GM13976 (cell line): ENCODE measurements around the gene ATP2C2.

Experiments
- DNase-seq: peaks from one replicate; pipeline ENCODE4 v3.0.0; 2012; ENCODE audit warnings: low spot score
- in situ Hi-C: fragments of 300-500 bp; cut with MboI; formaldehyde crosslinking; loops from one replicate; pipeline ENCODE4 v1.12.0; 2022; ENCODE audit warnings: low sequenced_read_pairs, mixed read lengths, inconsistent platforms; ENCODE audit not compliant: unreplicated experiment
- TF ChIP-seq, protein P1 (sequence below): IDR thresholded peaks from 2 replicates; pipeline ENCODE4 v1.5.1; 2012; ENCODE audit warnings: borderline replicate concordance, mild to moderate bottlenecking; ENCODE audit not compliant: insufficient read depth; ENCODE audit errors: extremely low read depth, missing control alignments, control extremely low read depth

The ATP2C2 gene

DNA sequence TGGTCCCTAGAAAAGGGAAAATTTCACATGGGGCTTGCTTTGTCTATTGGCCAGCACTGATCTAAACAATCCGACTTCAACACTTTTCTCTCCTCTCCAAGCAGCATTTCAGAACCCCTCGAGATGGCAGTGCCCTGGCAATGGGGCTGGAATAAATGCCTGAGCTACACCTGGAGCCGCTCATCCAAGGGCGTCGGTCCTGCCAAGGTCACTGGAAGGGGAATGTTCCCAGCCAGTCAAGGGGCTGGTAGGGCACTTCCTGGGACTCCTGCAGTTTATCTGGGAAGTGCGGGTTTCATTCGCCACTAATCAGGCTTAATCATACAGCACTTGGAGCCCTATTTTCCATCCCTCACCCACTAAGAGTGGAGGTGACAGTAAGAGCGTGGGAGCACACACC lies 119.0 kb downstream of the ATP2C2 start:
- no peak for DNase-seq
- in situ Hi-C loops: loop anchor here (25.0 kb wide), 2 partner anchors 200 to 525 kb away; partner anchors contain the start of genes NECAB2, OSGIN1 and WFDC1
- TF ChIP-seq, protein P1, sequence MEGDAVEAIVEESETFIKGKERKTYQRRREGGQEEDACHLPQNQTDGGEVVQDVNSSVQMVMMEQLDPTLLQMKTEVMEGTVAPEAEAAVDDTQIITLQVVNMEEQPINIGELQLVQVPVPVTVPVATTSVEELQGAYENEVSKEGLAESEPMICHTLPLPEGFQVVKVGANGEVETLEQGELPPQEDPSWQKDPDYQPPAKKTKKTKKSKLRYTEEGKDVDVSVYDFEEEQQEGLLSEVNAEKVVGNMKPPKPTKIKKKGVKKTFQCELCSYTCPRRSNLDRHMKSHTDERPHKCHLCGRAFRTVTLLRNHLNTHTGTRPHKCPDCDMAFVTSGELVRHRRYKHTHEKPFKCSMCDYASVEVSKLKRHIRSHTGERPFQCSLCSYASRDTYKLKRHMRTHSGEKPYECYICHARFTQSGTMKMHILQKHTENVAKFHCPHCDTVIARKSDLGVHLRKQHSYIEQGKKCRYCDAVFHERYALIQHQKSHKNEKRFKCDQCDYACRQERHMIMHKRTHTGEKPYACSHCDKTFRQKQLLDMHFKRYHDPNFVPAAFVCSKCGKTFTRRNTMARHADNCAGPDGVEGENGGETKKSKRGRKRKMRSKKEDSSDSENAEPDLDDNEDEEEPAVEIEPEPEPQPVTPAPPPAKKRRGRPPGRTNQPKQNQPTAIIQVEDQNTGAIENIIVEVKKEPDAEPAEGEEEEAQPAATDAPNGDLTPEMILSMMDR: no peak

DNA sequence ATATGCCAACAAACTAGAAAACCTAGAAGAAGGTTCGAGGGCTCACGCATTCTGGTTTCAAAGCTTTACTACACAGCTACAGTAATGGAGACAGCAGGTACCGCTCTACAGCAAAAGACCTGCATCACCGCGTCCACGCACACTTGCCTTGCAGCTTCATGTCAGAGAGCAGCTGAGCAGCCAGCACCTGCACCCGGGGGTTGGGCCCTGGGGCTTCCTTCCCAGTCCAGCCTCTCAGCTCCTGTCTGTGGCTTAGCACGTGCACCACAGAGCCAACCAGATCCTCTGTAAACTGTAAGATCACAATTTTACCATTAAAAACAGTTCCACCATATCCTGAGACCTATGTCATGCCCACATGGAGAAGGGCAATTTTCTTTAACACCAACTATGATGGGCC lies 120.8 kb downstream of the ATP2C2 start:
- TF ChIP-seq, protein P1: no peak
- no peak for DNase-seq
- in situ Hi-C loops: loop anchor here (25.0 kb wide), 2 partner anchors 202 to 527 kb away; partner anchors contain the start of genes NECAB2, OSGIN1 and WFDC1

DNA sequence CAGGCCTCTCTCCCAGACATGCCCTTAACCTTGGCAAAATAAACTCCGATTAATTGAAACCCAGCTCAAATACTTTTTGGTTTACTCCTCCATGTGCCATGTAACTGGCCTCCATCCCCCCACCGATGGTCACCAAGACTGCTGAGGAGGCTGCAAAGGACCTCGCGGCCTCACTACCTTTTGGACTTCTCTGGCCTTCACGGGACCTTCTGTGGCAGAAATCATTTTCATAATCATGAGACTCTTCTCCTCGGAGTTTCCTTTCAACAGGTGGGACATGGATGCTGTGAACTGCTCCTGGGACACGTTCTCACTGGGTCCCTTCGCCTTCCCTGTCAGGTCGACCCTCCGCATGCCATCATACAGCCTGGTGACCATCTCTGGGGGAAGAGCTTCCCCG lies 127.2 kb downstream of the ATP2C2 start:
- DNase-seq: no peak
- TF ChIP-seq, protein P1: no peak
- in situ Hi-C loops: loop anchor here (25.0 kb wide), 2 partner anchors 208 to 533 kb away; partner anchors contain the start of genes NECAB2, OSGIN1 and WFDC1

DNA sequence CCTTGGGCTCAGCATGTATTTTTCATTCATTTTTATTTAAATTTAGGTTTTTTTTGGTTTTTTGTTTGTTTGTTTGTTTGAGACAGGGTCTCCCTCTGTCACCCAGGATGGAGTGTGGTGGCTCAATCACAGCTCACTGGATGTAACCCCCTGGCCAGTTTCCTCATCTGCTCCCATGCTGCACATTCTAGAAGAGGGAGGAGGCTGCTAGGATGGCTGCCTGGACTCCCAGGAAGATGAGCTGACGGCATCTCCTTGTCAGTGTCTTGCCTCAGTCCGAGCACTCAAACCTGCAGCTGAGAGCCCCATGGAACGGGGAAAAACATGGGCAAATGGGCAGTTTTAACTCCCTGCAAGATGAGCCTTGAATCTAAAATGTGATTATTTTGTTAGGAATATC lies 128.7 kb downstream of the ATP2C2 start:
- no peak for DNase-seq
- in situ Hi-C loops: loop anchor here (25.0 kb wide), 2 partner anchors 210 to 535 kb away; partner anchors contain the start of genes NECAB2, OSGIN1 and WFDC1
- TF ChIP-seq, protein P1: no peak

DNA sequence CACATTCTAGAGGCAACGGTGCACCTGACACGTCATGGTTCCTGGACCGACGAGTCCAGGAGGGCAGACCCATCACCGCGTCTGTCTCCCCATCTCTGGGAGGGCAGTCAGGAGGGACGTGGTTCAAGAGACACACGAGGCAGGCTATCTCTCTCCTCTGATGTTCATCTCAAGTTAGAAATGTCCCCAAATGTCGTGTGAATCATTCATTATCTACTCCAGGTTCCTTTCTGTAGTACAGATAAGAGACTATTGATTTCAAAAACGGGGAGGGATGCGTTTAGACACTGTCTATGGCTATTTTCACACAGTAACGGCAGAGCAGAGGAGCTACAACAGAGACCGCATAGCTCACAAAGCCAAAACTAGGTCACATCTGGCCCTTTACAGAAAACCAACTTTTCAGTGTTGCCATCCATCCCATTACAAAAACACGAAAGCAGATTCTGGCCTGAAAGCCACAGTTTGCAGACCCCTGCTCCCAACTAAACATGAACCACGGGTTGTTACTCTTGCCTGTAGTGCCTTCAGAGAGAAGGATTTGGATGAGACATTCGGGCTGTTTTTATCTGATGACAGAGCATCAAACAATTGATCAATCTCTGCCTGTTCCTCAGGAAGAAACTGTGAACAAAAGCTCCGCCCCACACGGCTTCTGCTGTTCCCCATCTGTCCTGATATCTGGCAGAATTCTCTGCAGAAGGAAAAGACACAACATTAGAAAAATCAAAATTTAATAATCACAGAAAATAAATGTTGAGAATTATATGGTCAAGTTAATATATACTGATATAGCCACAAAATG lies 129.3 kb downstream of the ATP2C2 start:
- in situ Hi-C loops: loop anchor here (25.0 kb wide), 2 partner anchors 210 to 535 kb away; partner anchors contain the start of genes NECAB2, OSGIN1 and WFDC1

DNA sequence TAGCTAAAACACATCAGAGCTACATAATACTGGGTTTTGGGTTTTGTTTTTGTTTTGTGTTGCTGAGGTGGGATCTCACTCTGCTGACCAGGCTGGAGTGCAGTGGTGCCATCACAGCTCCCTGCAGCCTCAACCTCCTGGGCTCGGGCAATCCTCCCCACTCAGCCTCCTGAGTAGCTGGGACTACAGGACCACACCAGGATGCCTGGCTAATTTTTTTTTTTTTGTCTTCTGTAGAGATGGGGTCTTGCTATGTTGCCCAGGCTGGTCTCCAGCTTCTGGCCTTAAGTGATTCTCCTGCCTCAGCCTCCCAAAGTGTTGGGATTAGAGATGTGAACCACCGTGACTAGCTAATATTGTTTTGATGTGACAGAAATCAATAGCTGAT lies 129.9 kb downstream of the ATP2C2 start:
- TF ChIP-seq, protein P1: no peak
- DNase-seq: no peak
- in situ Hi-C loops: loop anchor here (25.0 kb wide), 2 partner anchors 211 to 536 kb away; partner anchors contain the start of genes NECAB2, OSGIN1 and WFDC1

More for the DNA sequence above, 129.3 kb downstream of the ATP2C2 start:
- DNase-seq: no peak
- TF ChIP-seq, protein P1: no peak
